SK-N-DZ (cell line): ENCODE results near the gene CLIP3.
"Not testable (repeated sequence)": the region's sequence is repeated elsewhere in the genome, so short reads cannot be mapped to it uniquely, and the experiment has no call there.

Experiments used
- DNase-seq: peaks from one replicate; pipeline ENCODE4 v3.0.0-alpha.2; 2015; ENCODE audit warnings: low spot score

The CLIP3 gene

GRCh38 chr19:36047835-36048234 is 15.2 kb upstream of the CLIP3 start:
- no peak for DNase-seq

- no peak for DNase-seq
Observed at GRCh38 chr19:36046443-36047050, 13.9 kb upstream of the CLIP3 start.

GRCh38 chr19:36043952-36044351 is 11.3 kb upstream of the CLIP3 start:
- DNase-seq, result no peak

GRCh38 chr19:36041831-36042230 is 9.2 kb upstream of the CLIP3 start:
- DNase-seq, result no peak

- DNase-seq, result not testable (repeated sequence)
Observed at GRCh38 chr19:36041092-36041491, 8.4 kb upstream of the CLIP3 start.

GRCh38 chr19:36040495-36040894 is 7.8 kb upstream of the CLIP3 start:
- DNase-seq, result no peak

GRCh38 chr19:36031308-36031707 is 1.4 kb downstream of the CLIP3 start:
- no peak for DNase-seq

GRCh38 chr19:36030264-36031148 is 2.2 kb downstream of the CLIP3 start:
- no peak for DNase-seq

GRCh38 chr19:36028313-36029041 is 4.2 kb downstream of the CLIP3 start:
- no peak for DNase-seq

- DNase-seq, result no peak
Observed at GRCh38 chr19:36027696-36028095, 5.0 kb downstream of the CLIP3 start.

GRCh38 chr19:36026091-36026876 is 6.4 kb downstream of the CLIP3 start:
- DNase-seq, result no peak

- no peak for DNase-seq
Observed at GRCh38 chr19:36025541-36025940, 7.1 kb downstream of the CLIP3 start.

GRCh38 chr19:36023432-36023831 is 9.2 kb downstream of the CLIP3 start:
- DNase-seq, result no peak

GRCh38 chr19:36019061-36019670 is 13.5 kb downstream of the CLIP3 start:
- DNase-seq, result no peak

- peak; percentile 98 for DNase-seq
Observed at GRCh38 chr19:36014012-36014924, 18.4 kb downstream of the CLIP3 start, which contains the start of gene ALKBH6. TSS of gene ALKBH6 (minus strand) at chr19:36014213. CDS start at chr19:36013397, 816 bp downstream.

- no peak for DNase-seq
Observed at GRCh38 chr19:36013280-36014011, 19.2 kb downstream of the CLIP3 start.

GRCh38 chr19:36010402-36010801 is 22.3 kb downstream of the CLIP3 start:
- DNase-seq, result no peak

- no peak for DNase-seq
Observed at GRCh38 chr19:36009633-36010379, 22.9 kb downstream of the CLIP3 start.
